GM21381 (cell line): ENCODE measurements around the gene DAZAP1.

ENCODE experiments used
- ATAC-seq: cut with Tn5 transposase; IDR thresholded peaks from one replicate; pipeline ENCODE4 v1.9.1; 2021; ENCODE audit warnings: mild to moderate bottlenecking, moderate library complexity; ENCODE audit not compliant: unreplicated experiment

DAZAP1 gene

DNA sequence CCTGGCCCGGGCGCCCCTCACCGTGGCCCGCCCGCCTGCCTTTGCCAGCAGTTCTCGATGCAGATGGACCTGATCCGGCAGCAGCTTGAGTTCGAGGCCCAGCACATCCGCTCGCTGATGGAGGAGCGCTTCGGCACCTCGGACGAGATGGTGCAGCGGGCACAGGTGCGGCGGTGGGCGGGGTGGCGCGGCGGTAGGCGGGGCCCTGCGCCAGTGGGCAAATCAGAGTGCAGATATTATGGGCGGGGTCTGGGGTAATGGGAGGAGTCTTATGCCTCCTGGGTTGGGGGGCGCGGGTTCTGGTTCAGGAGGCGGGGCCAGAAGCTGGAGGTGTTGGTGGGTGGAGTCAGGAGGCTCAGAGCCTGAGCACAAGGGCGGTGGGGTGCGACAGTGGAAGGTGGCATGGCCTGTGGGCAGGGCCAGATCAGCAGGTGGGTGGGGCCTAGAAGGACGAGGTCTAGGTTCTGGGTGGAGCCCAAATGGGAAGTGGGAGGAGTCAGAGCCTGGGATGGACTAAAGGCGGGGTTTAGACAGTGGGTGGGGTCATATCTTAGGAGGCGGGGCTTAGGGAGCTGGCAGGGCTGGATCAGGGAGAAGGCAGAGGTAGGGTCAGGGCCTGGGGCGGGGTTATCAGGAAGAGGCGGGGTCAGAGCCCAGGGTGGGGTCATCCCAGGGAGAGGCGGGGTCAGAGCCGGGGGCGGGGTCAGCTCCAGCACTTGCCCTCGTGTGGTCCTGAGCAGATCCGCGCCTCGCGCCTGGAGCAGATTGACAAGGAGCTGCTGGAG, 48.1 kb downstream of the DAZAP1 start:
- no peak for ATAC-seq

DNA sequence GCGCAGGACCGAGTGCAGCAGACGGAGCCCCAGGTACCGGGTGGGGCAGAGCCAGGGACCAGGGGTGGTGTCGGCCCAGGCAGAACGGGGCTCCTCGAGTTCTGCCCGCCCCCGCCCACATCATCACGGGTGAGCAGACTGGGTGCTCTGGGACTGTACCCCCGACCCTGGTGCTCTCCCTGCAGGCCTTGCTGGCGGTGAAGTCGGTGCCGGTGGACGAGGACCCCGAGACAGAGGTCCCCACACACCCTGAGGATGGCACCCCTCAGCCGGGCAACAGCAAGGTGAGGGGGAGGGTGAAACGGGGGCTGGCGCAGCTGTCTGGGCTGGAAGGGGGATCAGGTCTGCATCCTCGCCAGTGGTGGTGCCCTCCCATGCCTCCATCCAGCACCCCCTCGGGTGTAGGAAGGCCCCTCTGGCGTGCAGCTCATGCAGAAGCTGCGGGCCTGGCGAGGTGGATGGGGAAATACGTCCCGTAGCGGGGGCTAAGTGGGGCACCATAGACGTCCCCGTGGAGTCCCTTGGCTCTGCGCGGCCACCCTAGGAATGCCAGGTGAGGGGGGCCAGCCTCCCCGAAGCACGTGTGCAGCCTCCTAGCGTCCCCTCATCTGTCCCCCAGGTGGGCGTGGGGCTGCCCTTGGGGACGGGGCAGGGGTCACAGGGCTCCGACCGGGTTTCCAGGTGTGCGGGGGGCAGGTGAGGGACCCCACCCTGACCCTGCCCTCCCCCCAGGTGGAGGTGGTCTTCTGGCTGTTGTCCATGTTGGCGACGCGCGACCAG, 48.9 kb downstream of the DAZAP1 start:
- ATAC-seq, result no peak

DNA sequence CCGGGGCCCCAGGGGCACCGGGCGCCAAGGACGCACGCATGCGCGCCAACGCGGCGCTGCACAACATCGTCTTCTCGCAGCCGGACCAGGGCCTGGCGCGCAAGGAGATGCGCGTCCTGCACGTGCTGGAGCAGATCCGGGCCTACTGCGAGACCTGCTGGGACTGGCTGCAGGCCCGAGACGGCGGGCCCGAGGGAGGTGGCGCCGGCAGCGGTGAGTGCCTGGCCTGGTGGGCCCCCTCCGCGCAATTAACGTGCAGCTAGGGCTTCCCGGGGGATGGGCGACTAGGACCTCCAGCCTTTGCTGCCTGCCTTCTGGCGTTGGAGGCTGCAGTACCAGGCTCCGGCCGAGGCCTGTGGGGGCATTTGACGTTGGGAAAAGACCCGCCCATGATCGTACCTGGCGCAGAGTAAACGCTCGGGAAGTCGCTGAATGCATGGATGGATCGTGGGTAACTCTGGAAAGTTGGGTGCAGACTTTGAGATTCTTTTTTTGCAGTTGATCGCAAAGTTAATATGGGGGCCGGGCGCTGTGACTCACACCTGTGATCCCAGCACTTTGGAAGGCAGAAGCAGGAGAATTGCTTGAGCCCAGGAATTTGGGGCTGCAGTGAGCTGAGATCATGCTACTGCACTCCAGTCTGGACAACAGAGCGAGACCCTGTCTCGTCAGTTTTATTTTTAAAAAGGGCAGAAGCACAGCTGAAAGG, 49.8 kb downstream of the DAZAP1 start:
- ATAC-seq, result no peak

DNA sequence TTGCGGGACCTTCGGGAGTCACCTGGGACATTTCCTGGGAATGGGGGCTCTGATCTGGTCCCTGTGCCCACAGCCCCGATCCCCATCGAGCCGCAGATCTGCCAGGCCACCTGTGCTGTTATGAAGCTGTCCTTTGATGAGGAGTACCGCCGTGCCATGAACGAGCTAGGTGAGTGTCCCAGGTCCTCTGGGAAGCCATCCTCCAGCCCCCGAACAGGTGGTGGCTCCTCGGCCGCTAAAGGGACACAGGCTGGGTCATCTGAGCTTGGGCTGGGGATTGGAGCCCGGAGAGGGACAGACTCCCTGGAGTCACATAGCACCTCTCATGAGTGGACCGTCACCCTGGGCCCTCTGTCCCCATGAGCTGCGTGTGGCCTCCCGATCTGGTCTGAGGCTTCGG, 50.5 kb downstream of the DAZAP1 start:
- ATAC-seq, result no peak

DNA sequence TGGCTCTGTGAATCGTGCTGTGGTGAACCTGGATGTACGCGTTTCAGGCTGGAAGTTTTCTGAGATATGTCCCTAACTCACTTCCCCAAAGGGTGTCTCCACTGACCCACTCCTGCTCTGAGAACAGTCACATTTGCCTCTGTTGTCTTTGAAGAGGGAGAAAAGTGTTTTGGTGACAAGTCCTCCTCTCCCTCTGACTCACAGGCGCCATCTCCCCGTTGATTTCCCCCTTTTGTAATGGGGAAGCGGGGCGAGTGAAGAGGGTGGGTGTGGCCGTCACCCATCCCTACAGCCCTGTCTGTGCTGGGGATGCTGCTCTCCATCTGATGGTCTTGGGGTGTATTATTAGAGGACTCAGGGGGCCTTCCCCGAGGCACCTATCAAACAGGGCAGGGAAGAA, 52.1 kb downstream of the DAZAP1 start:
- ATAC-seq, result no peak

- no peak for ATAC-seq
Measured at GRCh38 chr19:1460033-1460995, 52.9 kb downstream of the DAZAP1 start.

GRCh38 chr19:1461862-1462261, 54.5 kb downstream of the DAZAP1 start:
- no peak for ATAC-seq

DNA sequence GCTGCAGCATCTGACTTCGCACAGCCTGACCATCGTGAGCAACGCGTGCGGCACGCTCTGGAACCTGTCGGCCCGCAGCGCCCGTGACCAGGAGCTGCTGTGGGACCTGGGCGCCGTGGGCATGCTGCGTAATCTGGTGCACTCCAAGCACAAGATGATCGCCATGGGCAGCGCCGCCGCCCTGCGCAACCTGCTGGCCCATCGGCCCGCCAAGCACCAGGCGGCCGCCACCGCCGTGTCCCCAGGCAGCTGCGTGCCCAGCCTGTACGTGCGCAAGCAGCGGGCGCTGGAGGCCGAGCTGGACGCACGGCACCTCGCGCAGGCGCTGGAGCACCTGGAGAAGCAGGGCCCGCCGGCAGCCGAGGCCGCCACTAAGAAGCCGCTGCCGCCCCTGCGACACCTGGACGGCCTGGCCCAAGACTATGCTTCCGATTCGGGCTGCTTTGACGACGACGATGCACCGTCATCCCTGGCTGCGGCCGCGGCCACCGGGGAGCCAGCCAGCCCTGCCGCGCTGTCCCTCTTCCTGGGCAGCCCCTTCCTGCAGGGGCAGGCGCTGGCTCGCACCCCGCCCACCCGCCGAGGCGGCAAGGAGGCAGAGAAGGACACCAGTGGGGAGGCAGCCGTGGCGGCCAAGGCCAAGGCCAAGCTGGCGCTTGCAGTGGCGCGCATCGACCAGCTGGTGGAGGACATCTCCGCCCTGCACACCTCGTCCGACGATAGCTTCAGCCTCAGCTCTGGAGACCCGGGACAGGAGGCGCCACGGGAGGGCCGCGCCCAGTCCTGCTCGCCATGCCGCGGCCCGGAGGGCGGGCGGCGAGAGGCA, 58.0 kb downstream of the DAZAP1 start:
- ATAC-seq, result no peak

- ATAC-seq, result no peak
Measured at GRCh38 chr19:1466018-1466460, 58.7 kb downstream of the DAZAP1 start.

DNA sequence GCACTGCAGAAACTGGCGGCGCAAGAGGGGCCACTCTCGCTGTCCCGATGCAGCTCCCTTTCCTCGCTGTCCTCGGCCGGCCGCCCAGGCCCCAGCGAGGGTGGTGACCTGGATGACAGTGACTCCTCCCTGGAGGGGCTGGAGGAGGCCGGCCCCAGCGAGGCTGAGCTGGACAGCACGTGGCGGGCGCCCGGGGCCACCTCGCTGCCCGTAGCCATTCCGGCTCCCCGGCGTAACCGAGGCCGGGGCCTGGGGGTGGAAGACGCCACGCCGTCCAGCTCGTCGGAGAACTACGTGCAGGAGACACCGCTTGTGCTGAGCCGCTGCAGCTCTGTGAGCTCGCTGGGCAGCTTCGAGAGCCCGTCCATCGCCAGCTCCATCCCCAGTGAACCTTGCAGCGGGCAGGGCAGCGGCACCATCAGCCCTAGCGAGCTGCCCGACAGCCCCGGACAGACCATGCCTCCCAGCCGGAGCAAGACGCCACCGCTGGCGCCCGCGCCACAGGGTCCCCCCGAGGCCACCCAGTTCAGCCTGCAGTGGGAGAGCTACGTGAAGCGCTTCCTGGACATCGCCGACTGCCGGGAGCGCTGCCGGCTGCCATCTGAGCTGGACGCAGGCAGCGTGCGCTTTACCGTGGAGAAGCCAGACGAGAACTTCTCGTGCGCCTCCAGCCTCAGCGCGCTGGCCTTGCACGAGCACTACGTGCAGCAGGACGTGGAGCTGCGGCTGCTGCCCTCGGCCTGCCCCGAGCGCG, 59.3 kb downstream of the DAZAP1 start:
- no peak for ATAC-seq

- no peak for ATAC-seq
Measured at GRCh38 chr19:1467215-1467489, 59.8 kb downstream of the DAZAP1 start.

GRCh38 chr19:1467490-1468273, 60.3 kb downstream of the DAZAP1 start:
- no peak for ATAC-seq

DNA sequence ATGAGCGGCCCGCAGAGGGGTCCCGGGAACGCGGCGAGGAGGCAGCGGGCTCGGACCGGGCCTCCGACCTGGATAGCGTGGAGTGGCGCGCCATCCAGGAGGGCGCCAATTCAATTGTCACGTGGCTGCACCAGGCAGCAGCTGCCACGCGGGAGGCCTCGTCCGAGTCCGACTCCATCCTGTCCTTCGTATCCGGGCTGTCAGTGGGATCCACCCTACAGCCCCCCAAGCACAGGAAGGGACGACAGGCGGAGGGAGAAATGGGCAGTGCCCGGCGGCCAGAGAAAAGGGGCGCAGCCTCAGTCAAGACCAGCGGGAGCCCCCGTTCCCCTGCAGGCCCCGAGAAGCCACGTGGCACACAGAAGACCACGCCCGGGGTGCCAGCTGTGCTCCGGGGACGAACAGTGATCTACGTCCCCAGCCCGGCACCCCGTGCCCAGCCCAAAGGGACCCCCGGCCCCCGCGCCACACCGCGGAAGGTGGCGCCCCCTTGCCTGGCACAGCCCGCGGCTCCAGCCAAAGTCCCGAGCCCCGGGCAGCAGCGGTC, 61.0 kb downstream of the DAZAP1 start:
- ATAC-seq, result no peak

DNA sequence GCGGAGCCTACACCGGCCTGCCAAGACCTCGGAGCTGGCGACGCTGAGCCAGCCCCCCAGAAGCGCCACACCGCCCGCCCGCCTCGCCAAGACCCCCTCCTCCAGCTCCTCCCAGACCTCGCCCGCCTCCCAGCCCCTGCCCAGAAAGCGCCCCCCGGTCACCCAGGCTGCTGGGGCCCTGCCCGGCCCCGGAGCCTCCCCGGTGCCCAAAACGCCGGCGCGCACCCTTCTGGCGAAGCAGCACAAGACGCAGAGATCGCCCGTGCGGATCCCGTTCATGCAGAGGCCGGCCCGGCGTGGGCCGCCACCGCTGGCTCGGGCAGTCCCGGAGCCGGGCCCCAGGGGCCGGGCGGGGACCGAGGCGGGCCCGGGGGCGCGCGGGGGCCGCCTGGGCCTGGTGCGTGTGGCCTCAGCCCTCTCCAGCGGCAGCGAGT, 61.5 kb downstream of the DAZAP1 start:
- ATAC-seq, result no peak

DNA sequence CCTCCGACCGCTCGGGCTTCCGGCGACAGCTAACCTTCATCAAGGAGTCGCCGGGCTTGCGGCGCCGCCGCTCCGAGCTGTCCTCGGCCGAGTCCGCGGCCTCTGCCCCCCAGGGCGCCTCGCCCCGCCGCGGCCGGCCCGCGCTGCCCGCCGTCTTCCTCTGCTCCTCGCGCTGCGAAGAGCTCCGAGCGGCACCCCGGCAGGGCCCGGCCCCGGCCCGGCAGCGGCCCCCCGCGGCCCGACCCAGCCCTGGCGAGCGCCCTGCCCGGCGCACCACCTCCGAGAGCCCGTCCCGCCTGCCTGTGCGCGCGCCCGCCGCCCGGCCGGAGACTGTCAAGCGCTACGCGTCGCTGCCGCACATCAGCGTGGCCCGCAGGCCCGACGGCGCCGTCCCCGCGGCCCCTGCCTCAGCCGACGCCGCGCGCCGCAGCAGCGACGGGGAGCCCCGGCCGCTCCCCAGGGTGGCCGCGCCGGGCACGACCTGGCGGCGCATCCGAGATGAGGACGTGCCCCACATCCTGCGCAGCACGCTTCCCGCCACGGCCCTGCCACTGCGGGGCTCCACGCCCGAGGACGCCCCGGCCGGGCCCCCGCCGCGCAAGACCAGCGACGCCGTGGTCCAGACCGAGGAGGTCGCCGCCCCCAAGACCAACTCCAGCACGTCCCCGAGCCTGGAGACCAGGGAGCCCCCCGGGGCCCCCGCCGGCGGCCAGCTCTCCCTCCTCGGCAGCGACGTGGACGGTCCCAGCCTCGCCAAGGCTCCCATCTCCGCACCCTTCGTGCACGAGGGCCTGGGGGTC, 62.1 kb downstream of the DAZAP1 start:
- no peak for ATAC-seq

DNA sequence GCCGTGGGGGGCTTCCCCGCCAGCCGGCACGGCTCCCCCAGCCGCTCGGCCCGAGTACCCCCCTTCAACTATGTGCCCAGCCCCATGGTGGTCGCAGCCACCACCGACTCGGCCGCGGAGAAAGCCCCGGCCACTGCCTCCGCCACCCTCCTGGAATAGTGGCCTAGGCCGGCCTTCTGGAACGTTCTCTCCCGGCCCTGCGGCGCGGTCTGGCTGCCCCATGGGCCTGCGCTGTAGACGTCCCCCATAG, 62.6 kb downstream of the DAZAP1 start:
- no peak for ATAC-seq

DNA sequence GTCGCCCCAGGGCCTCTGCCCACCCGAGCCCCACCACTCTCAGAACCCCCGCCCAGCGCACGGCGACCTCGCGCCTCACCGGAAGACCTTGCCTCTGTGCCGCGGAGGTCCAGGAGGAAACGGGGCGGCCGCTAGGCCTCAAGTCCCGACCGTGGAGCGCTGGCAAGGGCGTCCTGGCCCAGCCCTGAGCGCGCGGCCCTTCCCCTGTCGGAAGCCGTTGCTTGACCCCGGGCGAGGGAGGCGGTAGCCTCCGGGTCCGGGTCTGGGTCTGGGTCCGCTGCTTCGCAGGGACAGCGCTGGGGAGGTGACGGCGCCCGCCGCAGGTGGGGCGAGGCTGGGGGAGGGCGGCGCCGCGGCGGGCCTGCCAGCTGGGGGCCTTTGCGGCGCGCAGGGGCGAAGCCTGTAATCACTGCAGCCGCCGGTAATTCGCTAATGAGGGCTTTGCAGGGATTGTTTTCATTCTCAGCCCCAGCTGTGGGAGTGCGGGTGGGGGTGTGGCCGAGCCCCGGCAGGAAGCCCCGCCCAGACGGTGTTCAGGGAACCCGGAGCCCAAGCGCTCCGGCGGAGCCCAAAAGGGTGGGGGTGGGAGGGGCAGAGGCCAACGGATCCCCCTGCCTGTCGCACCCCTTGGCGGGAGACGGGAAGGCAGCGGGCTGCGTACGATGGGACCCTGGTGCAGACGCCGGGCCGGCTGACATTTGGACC, 63.1 kb downstream of the DAZAP1 start:
- ATAC-seq, result no peak
